HTR-8/SVneo (cell line): Measurements from ENCODE around the gene LCN2.
A peak's percentile ranks its signal among the peaks of the same experiment; 100 is the strongest.

Experiments
- DNase-seq: peaks from one replicate; pipeline ENCODE4 v3.0.0; 2011; ENCODE audit warnings: low spot score, mixed read lengths; ENCODE audit not compliant: insufficient read length
- FAIRE-seq: peaks from 2 replicates; lab custom pipeline; 2011; peaks lifted over from hg19 to GRCh38; lab: Jason Lieb, UNC

Gene LCN2

DNA sequence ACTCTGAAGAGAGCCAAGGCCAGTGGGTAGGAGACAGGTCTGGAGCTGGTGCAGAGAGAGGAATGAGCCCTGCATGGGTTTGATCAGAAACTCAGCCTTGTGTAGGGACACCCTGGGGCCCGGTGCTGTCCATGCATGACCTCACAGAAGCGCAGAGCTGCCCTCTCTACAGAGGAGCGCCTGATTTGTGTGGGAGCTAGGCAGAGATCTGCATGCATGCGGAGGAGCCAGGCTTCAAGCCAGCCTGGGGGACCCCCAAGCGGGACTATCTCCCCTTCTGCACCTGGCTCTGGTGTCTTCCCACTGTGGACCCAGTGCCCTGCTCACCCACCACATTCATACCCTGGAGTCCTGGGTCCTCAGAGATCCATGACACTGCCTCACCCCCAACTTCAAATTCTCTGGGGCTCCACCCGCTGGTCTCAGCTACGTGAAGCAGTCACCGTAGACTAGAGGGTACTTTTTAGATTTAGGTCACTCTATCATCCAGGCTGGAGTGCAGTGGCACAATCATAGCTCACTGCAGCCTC lies 2.6 kb upstream of the LCN2 start:
- FAIRE-seq, result no peak
- DNase-seq, result no peak

DNA sequence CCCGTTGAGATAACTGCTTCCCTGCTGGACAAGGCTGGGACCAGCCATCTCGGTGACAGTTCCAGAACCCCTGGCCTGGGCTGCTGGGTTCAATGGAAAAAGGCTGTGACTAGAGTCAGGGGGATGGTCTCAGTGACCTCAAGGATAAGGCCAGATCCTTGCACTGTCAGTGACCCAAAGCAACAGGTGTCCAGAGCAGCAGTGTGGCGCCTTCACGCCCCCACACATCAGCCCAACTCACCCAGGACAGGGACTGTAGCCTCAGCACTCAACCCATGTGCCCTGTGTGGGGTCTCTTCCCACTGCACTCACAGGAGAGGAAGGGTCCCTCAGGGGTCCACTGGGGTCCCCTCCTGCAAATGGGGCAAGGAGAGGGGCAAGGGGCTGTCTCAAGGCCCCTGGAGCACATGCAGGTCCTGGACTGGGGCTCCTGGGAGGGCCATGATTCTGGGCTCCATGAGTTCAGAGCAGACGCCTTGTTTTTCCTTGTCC lies 698 bp upstream of the LCN2 start:
- DNase-seq (no peak), FAIRE-seq (no peak)

DNA sequence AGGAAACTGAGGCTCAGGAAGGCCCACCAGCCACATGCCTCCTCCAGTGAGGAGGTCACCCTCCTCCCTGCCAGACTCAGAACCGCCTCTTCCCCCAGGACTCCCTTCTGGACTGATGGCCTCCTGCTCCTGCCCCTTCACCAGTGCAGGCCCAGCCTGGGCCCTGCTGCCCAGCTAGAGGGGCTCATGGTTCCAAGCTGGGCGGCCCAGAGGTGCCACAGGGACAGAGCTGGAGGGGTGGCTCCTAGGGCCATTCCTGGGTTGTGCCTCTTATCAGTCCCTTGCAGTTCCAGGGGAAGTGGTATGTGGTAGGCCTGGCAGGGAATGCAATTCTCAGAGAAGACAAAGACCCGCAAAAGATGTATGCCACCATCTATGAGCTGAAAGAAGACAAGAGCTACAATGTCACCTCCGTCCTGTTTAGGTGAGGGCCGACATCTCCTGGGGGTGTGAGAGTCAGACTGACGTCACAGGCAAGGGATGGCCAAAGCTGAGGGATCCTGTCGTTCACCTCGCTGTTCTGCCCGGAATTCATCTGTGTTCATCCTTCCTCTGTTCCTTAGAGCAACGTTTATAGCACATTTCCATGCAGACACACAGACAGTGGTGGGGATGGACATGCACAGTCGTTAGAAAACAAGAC lies 819 bp downstream of the LCN2 start:
- DNase-seq (no peak), FAIRE-seq (no peak)

DNA sequence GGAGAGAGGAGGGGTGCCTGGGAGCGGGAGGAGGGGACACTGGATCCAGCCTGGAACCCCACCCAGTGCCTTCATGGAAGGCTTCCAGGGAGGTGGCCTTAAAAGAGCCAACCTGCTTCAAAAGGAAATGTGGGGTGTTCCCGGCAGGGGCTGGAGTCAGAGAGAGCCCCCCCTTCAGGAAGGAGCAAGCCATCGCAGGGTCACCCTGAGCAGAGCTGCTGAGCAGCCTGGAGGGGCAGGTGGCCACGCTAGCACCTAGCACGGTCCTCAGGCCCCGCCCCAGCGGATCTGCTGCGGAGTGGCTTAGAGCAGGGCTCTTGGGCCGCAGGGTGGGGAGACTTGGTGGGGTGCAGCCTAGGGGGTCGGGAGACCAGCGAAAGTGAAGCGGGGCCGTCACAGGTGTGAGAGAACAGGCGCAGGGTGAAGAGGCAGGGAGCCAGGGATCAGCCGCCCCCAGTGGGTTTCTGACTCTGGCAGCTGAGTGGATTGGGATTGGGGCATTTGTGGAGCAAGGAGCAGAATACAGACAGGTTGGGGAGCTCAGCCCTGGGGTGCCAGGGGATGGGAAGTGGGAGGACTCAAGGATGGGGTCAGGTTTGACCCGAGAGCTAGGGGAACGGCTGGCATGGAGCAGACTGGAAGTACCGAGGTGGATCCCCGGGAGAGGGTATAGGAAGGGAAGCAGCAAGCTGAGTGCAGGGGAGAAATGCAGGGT lies 1.5 kb downstream of the LCN2 start:
- DNase-seq (no peak), FAIRE-seq (no peak)

DNA sequence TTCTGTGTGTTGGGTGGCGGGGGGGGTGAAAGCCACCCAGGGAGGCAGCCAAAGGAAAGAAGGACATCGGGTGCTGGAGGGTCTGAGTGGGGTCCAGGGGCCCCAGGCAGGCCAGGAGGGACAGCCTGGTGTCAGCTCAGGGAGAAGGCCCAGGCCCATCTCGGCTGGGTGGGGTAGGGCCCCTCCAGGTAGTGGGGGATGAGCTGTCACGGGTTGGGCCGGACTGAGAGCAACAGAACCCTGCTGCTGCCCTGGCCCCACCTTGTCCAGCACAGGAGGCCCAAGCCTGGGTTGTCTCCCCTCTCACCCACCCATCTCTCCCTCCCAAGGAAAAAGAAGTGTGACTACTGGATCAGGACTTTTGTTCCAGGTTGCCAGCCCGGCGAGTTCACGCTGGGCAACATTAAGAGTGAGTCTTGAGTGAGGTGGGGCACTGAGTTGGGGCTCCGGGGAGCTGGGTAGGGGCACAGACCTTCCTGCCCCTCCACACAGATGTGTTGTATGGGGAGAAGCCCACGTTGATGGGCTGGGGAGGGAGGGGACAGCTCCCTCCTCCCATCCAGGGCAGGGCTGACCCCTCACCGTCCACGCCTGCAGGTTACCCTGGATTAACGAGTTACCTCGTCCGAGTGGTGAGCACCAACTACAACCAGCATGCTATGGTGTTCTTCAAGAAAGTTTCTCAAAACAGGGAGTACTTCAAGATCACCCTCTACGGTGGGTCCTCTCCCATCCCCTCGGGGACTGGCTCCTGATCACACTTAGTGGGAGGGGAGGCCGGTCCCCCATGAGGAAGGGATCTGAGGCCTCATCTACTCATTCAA lies 2.3 kb downstream of the LCN2 start:
- no peak for FAIRE-seq
- no peak for DNase-seq

DNA sequence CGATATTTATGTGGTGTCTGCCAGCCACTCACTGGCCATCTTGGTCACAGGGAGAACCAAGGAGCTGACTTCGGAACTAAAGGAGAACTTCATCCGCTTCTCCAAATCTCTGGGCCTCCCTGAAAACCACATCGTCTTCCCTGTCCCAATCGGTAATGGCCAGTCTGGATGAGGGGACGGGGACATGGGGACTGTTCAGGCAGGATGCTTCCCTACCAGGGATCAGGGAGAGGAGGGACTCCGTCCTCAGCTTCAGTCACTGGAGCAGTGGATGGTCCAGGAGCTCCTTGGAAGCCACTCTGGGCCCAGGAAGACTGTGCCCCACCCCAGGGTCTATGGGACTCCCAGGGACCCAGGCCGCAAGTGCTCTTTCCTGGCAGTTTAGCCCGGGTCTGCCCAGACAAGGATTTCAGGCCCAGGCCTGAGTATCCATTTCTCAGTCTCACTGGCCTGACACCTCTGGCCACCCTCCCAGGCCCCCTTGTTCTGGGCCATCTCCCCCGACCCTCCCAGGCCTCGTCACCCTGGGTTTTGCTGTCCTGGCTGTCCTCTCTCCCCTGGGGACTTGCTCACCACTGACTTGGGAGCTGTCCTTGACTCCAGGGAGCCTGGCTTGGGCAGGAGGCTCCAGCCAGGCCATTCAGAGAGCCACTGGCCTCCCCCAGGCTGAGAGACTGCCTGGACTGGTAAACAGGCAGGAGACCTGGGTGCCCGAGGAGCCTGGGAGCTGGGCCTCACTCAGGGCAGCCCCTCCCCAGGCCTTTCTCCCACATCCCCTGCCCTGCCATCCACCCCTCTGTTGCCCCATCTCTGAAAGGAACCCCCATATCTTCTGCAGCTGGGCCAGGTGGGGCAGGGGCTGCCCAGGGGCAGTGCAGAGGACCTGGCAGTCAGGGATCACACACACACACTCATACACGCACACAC lies 3.1 kb downstream of the LCN2 start:
- FAIRE-seq (no peak), DNase-seq (no peak)

DNA sequence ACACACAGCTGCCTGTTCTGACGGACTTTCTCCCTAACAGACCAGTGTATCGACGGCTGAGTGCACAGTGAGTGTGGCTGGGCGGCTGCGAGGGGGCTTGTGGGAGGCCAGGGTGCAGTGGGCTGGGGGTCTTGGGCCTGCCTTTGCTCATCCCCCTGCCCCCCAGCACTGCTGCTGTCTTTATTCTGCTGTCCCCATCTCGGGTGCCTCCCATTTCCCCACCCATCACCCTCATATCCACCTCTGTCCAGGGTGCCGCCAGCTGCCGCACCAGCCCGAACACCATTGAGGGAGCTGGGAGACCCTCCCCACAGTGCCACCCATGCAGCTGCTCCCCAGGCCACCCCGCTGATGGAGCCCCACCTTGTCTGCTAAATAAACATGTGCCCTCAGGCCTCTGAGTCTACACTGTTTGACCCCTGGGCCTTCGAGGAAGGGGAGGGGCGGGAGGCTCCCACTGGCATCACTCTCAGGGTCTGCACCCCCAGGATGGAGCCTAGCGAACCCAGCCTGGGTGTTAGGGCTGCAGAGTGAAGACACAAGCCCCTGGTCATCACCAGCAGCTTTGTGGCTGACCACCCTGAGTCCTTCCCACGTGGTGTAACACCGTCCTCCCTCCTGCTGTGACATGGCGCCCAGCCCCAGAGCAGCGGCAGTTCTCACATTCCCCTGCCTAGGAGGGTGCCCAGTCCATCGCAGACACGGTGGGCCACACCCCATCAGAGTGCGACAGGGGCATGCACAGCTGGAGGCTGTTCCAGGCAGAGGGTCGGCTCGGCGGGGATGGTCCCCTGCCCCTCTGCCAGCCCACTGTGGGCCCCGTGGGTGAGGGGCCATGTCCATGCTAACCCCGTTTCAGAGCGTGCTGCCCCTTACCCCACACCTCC lies 4.0 kb downstream of the LCN2 start:
- DNase-seq (no peak), FAIRE-seq (no peak)

DNA sequence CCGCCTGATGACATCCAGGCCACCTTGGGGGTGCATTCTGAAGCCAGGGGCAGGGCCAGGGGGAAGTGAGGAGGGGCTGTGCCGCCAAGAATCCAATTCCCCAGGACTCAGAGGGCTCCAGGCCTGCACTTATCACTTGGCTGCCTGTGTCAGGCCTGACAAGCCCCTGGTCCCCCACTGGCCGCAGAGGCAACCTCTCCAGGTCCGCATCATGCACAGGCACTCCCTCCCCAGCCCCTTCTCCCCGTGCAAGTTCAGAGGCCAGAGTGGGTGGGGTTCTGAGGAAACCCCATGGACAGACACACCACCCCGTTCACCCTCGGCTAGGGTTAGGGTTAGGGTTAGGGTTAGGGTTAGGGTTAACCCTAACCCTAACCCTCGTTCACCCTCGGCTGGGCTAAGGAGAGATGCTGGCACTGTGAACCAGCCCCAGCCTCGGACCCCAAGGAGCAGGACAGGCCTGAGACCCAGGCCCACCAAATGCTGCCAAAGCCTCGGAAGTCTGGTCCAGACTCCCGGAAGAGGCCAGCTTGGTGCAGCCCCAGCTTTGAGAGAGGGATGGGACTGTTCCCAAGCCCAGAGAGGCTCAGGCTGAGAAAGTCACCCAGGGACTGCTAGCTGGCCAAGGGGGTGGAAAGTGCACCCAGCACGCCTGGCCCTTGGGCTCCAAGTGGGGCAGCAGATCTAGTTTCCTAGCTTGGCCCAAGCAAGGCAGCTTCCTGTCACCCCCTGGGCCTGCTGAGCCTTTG lies 4.9 kb downstream of the LCN2 start:
- DNase-seq, result no peak
- no peak for FAIRE-seq

DNA sequence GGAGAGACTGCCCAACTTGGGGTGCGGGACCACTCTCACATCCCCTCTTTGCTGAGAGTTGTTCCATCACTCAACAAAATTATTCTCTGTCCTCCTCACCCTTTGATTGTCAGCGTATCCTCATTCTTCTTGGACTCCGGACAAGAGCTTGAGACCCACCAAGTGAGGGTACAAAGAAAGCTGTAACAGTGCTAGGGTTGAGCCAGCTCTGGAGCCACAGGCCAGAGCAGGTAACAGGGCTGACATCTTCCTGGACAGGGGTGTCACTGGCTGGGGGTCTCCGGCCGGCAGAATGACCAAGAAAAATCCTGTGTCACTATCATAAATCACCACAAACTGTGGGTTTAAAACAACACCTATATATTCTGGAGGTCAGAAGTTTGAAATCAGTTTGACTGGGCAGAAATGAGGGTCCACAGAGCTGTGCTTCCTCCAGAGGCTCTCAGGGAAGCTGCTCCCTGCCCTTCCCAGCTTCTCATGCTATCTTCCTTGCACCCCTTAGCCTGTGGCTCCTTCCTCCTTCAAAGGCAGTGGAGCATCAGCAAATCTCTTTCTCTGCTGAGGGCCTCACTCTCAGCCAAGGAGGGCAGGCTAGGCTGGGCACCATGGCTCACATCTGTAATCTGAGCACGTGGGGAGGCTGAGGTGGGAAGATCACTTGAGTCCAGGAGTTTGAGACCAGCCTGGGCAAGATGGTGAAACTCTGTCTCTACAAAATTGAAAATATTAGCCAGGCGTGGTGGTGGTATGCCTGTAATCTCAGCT lies 6.7 kb downstream of the LCN2 start:
- FAIRE-seq (no peak), DNase-seq (no peak)

DNA sequence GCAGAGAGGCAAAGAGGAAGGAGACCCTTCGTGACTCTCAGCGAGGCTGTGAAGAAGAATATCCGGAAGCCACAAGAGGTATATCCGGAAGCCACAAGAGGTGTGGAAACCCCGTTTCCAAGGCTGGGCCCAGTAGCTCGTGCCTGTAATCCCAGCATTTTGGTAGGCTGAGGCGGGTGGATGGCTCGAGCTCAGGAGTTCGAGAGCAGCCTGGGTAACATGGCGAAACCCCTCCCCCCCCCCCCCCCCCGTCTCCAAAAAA lies 10.2 kb downstream of the LCN2 start:
- no peak for DNase-seq
- FAIRE-seq, result no peak

DNA sequence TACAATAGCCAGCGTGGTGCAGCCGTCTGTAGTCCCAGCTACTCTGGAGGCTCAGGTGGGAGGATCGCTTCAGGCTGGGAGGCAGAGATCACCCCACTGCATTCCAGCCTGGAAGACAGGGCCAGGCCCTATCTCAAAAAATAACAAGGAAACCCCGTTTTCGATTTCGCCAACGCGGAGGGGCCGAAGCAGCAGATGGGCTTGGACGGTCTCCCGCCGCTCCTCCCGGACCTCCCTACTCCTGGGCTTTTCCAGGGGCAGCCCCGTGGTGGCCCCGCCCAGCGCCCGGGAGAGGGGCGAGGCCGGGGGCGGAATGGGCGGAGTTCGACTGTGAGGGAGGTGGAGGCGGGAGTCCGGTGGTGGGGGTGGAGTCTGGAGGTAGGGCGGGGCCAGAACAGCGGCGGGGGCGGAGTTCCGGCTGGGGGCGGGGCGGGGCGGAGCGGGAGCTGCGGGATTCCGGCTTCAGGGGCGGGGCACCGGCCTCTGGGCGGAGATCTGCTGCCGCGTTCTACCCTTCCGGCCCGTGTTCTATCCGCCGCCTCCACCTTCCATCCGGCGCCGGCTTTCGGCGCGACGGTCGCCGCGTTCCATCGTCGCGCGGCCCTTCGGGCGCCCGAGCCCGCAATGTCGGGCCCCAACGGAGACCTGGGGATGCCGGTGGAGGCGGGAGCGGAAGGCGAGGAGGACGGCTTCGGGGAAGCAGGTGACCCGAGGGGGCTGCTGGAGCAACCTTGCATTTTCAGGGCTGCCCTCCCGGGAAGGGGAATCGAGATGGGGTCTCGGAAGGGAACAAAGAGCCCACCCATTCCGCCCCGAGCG lies 10.7 kb downstream of the LCN2 start, which contains the start of gene BBLN:
Gene BBLN, plus strand, starts transcription at position 482 of the 819 bp plus-strand sequence. Its CDS starts 143 bp downstream, at position 625.
- FAIRE-seq, result no peak

DNA sequence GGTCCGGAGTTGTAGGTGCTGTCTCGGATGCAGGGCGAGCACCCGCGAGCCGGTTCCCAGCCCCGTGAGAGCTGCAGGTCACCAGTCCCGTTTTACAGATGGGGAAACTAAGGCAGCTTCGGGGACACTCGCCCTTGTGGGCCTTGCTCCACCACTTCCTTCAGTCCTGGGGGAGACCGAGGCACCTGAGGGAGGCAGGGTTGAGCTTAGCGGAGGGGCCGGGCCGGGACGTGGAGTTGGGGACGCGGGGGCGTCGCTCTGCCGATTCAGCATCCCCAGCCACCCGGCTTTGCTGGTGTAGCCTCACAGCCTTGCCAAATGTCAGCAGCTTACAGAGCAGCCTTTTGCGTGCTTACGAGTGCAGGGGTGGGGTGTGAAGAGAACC lies 11.3 kb downstream of the LCN2 start:
- FAIRE-seq, result no peak

More for the DNA sequence above, 10.7 kb downstream of the LCN2 start, which contains the start of gene BBLN:
- DNase-seq, result peak; percentile 92

DNA sequence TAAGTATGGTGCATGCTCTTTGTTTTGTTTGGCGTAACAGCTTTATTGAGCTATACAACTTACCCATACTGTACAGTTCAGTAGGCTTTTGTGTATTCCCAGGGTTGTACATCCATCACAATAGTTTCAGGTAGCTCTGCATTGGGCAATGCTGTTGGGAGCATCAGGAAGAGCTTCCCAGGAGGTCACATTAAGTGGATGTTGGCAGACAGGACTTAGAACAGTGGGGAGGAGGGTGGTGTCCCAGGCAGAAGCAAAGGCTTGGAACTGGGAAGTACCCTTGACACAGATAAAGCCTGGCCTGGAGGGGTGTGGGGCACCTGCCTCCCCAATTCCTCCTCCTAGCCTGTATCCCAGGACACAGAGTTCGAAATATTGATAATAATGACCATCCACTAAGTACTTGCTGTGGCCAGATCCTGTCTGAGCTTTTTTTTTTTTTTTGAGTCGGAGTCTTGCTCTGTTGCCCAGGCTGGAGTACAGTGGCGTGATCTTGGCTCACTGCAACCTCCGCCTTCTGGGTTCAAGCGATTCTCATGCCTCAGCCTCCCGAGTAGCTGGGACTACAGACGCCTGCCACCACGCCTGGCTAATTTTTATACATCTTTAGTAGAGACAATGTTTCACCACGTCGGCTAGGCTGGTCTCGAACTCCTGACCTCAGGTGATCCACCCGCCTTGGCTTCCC lies 12.1 kb downstream of the LCN2 start:
- FAIRE-seq, result no peak
- DNase-seq, result no peak

More for the DNA sequence above, 11.3 kb downstream of the LCN2 start:
- DNase-seq, result no peak

DNA sequence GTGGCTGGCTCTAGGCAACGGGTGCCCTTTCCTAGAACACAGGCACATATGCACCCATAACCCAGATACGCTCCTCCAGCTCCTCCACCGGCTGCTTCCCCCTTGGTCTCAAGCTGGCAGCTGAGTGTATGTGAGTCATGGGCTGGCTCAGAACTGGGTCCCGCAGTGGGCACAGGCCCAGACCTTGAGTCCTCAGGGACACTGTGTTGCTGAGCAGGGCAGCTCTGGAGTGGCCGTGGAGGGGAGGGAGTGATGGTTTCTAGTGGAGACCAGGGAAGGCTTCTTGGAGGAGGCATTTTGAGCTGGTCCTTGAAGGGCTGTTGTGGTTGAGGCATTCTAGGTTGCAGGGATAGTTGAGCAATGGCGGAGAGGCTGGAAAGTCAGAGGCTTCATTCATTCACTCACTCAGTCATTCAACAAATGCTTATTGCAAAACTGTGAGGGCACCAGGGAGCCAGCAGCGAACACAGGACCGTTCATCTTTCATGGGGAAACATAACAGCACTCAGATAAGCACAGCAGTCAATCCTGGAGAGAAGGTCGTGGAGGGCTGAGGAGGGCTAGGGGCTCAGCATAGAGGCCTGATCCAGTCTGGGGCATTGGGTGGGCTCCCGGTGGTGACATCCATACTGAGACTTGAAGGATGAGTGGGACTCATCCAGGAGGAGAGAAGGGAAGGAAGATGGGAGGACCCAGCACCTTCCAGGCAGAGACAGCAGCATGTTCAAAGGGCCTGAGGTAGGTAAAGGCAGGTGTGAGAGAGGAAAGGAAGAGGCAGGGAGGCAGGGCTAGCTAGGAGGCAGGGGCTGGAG lies 13.2 kb downstream of the LCN2 start:
- no peak for DNase-seq
- FAIRE-seq, result no peak

DNA sequence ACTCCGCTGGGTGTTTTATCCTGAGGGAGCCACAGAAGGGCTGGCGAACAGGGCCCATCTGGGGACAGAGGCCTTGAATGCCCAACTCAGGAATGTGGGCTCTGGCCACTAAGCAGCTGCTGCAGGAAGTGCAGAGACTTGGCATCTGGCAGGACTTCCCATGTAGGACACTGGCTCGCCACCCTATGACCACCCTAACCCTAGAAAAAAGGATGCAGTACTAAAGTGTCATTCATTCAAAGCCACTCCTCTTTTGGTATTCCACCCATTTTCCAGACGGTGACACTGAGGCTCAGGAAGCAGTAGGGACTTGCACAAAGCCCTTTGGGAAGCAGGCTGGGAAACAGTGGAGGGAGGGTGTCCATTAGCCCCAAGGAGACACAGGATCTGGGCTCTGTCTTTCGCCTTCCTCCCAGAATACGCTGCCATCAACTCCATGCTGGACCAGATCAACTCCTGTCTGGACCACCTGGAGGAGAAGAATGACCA lies 13.8 kb downstream of the LCN2 start:
- DNase-seq (no peak), FAIRE-seq (no peak)
